UCSD-AML1 (cell line): ENCODE data around the gene NEDD9.

ENCODE experiments used
- DNase-seq: peaks from one replicate; lab custom pipeline; 2025; ENCODE audit not compliant: unreplicated experiment; lab: John Stamatoyannopoulos, UW

Gene NEDD9

DNA sequence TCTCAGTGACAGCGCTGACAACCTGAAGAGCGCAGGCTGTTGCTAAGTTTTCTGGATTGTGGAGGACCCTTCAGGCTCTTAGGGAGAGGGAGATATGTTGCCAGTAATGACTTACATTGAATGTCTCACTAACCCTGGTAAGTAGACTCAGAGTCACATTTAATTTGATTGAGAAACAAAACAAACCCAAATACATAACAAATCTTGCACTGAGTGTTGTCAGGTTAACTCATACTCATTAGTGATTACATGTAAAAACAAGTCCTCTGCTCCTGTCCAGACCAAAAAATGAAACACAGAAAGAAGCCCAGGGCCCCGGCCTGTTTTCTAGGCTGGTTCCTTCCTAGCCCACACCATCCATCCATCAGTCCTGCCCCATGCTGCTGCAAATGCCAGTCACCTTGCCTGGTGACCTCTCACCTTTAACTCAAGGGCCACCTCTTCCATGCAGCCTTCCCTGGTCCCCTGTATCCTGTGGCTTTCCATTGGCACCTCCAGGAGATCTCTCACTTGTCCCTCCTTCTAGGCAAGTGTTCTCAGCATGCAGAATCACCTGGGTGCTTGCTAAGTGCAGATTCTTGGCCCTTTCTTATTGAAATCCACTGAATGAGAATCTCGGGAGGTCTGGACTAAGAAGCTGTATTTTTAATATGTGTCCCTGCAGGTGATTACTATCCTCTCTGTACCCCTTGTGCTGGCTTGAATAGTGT, 86.2 kb downstream of the NEDD9 start:
- no peak for DNase-seq

DNA sequence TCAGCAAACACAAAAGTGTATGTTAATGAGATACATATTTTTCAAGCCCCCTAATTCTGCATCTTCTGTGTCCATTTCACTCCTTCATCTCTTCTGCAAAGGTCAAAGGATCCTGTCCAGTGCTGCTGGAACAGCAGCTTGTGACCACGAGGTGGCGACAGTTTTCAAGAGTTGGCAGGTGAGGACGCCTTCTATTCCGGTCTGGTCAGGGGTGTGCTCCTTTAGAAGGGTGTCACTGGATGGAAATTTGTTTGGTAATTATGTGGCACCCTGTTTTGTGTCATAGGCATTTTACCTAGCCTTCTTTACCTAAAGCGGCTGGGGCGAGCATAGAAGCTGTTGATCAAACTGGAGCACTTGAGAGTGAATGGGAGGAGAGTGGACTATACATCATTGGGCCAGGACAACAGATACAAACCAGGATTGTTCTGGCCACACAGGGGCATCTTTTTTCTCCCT, 88.0 kb downstream of the NEDD9 start:
- peak; percentile 64 for DNase-seq

DNA sequence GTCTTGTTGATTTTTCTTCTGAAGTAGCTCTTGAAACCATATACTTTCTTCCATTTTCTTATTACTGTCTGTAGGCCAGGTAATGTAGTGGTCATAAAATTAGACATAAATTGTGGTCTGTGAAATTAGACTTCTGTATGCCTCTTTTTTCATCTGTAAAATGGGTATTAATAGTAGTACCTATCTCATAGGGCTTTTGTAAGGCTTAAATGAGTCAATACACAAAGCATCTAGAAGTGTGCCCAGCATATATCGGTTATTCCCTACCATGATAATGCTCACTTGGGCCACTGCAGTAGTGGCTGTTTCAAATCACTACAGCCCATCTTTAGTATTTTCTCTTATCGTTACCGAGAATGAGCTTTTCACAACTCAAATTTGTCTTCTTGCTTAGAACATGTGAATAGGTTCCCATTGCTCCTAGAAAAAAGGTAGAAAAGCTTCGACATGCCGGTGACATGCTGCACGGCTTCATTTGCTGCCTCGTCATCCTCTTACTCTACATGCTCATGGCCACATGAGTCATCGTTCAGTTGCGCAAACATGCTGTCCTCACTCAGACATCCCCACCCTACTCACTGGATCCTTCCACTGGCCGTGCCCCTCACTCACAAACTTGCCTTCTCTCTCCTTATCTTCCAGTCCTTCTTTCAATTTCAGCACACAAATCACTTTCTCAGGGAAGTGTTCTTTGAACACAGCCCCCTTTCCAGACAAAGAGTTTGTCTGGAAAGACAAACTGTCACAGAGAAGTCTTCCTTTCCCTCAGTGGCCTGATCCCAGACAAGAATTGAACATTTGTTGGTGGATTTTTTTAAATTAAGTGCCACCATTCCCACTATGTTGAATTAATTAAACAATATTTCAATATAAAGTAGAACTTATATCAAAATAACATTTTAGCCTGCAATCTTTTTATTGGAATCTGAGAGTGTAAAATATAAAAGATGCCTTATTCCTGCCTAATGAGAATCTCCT, 88.8 kb downstream of the NEDD9 start:
- peak; percentile 33 for DNase-seq

GRCh38 chr6:11142296-11143027, 90.0 kb downstream of the NEDD9 start:
- no peak for DNase-seq

DNA sequence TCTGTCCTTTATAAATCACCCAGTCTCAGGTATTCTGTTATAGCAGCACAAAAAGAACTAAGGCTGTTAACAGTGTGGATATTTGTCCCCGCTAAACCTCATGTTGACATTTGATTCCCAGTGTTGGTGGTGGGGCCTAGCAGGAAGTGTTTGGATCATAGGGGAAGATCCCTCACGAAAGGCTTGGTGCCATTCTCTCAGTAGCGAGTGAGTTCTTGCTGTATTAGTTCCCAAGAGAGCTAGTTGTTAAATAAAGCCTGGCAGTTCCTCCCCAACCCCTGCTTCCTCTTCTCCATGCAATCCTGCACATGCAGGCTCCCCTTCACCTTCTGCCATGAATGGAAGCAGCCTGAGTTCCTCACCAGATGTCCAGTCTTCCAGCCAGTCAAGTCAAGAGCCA, 91.2 kb downstream of the NEDD9 start:
- no peak for DNase-seq

GRCh38 chr6:11140056-11140455, 92.4 kb downstream of the NEDD9 start:
- DNase-seq: no peak

DNA sequence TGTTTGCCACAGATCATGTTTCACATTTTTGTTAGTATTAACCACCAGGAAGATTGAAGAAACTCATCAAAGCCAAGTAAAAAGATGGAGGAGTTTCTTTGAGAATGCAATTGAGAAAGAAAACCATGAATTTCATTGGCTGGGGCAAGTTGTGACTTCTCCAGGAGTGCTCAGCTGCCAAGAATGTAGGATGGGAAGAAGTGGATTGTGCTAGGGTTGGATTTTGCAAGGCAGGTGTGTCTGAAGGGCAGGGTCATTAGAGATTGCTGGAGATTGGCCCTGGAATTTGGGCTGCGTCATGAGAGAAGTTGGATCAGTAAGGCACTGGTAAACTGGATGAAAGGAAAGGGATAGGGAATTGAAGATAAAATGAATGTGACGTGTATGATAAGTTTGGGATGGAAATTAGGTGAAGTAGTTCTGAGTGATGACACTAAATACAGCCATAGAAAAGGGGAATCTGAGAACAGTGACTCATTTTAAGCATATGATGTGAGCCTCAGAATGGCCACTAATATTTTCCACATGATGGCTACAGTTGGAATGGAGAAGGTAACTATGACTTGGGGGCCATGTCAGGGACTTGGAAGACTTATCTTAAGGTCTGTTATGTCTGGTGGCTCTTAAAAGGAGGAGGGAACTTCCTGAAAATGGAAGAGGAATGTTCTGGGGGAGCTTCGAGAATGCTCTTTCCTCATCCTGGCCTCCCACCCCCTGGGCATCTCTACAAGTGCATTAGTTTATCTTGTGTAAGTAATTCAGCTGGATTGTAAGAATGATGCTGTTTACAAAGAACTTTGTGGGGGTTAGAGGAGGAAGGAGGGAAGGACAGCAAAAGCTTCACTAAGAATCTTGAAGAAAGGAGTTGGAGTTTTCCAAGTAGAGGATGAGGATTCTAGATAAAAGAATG, 93.2 kb downstream of the NEDD9 start:
- DNase-seq: no peak

- DNase-seq: no peak
Observed at GRCh38 chr6:11136809-11137208, 95.7 kb downstream of the NEDD9 start.
